IMR-90 (cell line): ENCODE results near the gene MRPS9. TPM values are rescaled to one million over a fixed set of nuclear protein-coding genes. Genes with fewer than 3 reads are reported as not detected.
A peak's percentile ranks its signal among the peaks of the same experiment; 100 is the strongest.

ENCODE experiments used
- ATAC-seq: fragments of 200-7000 bp; cut with Tn5 transposase; 2 replicates; pipeline ENCODE4 v1.9.1; 2020; ENCODE audit warnings: low read depth, mild to moderate bottlenecking, moderate library complexity
- BruUV-seq: library from RNA; stranded (reverse); fragments of 400-500 nt; replicated peaks from 2 replicates; lab custom pipeline; 2021; lab: Mats Ljungman, UMichigan
- CTCF ChIA-PET: fragments of 300-600 bp; formaldehyde crosslinking; extraction: SDS; loops from one replicate; lab custom pipeline; 2021; ENCODE audit warnings: antibody characterized with exemption; lab: Yijun Ruan, JAX
- POLR2A ChIA-PET: fragments of 300-600 bp; sonication (Branson Sonifier 250); formaldehyde crosslinking; loops from one replicate; lab custom pipeline; 2022; ENCODE audit warnings: antibody characterized with exemption; ENCODE audit not compliant: unreplicated experiment; lab: Charles Lee
- DNase-seq: peaks from one replicate; pipeline ENCODE4 v3.0.0; 2013
- H2AFZ ChIP-seq: replicated peaks from 2 replicates; pipeline ENCODE3; 2013; ENCODE audit warnings: low read length, mild to moderate bottlenecking; ENCODE audit not compliant: poor library complexity
- H2AK5ac ChIP-seq: 2 replicates; pipeline ENCODE4 v1.6.1; 2013; ENCODE audit warnings: low read depth, low read length, inconsistent platforms
- H2AK9ac ChIP-seq: replicated peaks from 2 replicates; pipeline ENCODE3; 2013; ENCODE audit warnings: mild to moderate bottlenecking, low read depth, low read length, moderate library complexity; ENCODE audit not compliant: poor library complexity
- H2BK120ac ChIP-seq: 2 replicates; pipeline ENCODE4 v1.6.1; 2013; ENCODE audit warnings: low read depth, low read length, inconsistent platforms
- H2BK15ac ChIP-seq: 3 replicates; pipeline ENCODE4 v1.6.1; 2013; ENCODE audit warnings: low read depth, low read length, inconsistent platforms
- H2BK20ac ChIP-seq: 2 replicates; pipeline ENCODE4 v1.6.1; 2013; ENCODE audit warnings: low read depth, mild to moderate bottlenecking, inconsistent platforms, low read length, moderate library complexity
- H2BK5ac ChIP-seq: 2 replicates; pipeline ENCODE4 v1.6.1; 2013; ENCODE audit warnings: mild to moderate bottlenecking, low read depth, low read length, inconsistent platforms; ENCODE audit not compliant: poor library complexity, severe bottlenecking
- H3K14ac ChIP-seq: replicated peaks from 2 replicates; pipeline ENCODE4 v1.6.1; 2013; ENCODE audit warnings: low read depth, low read length, inconsistent platforms
- H3K18ac ChIP-seq: 2 replicates; pipeline ENCODE4 v1.6.1; 2013; ENCODE audit warnings: low read depth, low read length, control low read depth
- H3K23ac ChIP-seq: 2 replicates; pipeline ENCODE4 v1.6.1; 2013; ENCODE audit warnings: low read depth, low read length, inconsistent platforms
- H3K27ac ChIP-seq: 2 replicates; pipeline ENCODE4 v1.5.1; 2013; ENCODE audit warnings: mild to moderate bottlenecking, control low read depth, low read length; ENCODE audit not compliant: insufficient read depth
- H3K27me3 ChIP-seq: 2 replicates; pipeline ENCODE4 v1.6.1; 2013; ENCODE audit warnings: low read length; ENCODE audit not compliant: control insufficient read depth, insufficient read depth
- H3K36me3 ChIP-seq: 2 replicates; pipeline ENCODE4 v1.6.1; 2013; ENCODE audit warnings: low read length, mixed read lengths; ENCODE audit not compliant: control insufficient read depth, insufficient read depth
- H3K4ac ChIP-seq: 2 replicates; pipeline ENCODE4 v1.6.1; 2013; ENCODE audit warnings: low read depth, low read length, inconsistent platforms
- H3K4me1 ChIP-seq: 2 replicates; pipeline ENCODE4 v1.6.1; 2013; ENCODE audit warnings: low read length, mixed read lengths; ENCODE audit not compliant: control insufficient read depth, insufficient read depth
- H3K4me2 ChIP-seq: 2 replicates; pipeline ENCODE4 v1.6.1; 2013; ENCODE audit warnings: low read depth, mild to moderate bottlenecking, control low read depth, low read length, moderate library complexity
- H3K4me3 ChIP-seq: 2 replicates; pipeline ENCODE4 v1.5.1; 2013; ENCODE audit warnings: low read depth, mild to moderate bottlenecking, control low read depth, low read length, moderate library complexity; ENCODE audit not compliant: insufficient read depth
- H3K56ac ChIP-seq: 2 replicates; pipeline ENCODE4 v1.6.1; 2013; ENCODE audit warnings: low read length, inconsistent platforms; ENCODE audit not compliant: insufficient read depth; ENCODE audit errors: extremely low read depth
- H3K79me1 ChIP-seq, 2 experiments: 2 replicates each; pipeline ENCODE4 v1.6.1; 2013; ENCODE audit warnings: low read length in 2 of 2, inconsistent platforms in 1 of 2, low read depth in 1 of 2
- H3K9ac ChIP-seq: 2 replicates; pipeline ENCODE4 v1.6.1; 2013; ENCODE audit warnings: low read depth, low read length, control low read depth
- H3K9me1 ChIP-seq: 2 replicates; pipeline ENCODE4 v1.6.1; 2013; ENCODE audit warnings: low read length, inconsistent platforms; ENCODE audit not compliant: insufficient read depth
- H3K9me3 ChIP-seq: 2 replicates; pipeline ENCODE4 v1.6.1; 2013; ENCODE audit warnings: low read length; ENCODE audit not compliant: control insufficient read depth, insufficient read depth
- H4K20me1 ChIP-seq: 2 replicates; pipeline ENCODE4 v1.6.1; 2013; ENCODE audit warnings: low read length, inconsistent platforms; ENCODE audit not compliant: insufficient read depth
- H4K5ac ChIP-seq: 2 replicates; pipeline ENCODE4 v1.6.1; 2013; ENCODE audit warnings: mild to moderate bottlenecking, low read depth, low read length, control low read depth
- H4K8ac ChIP-seq, 2 experiments: 2 replicates each; pipeline ENCODE4 v1.6.1; 2013; ENCODE audit warnings: low read depth in 2 of 2, low read length in 2 of 2, control low read depth in 1 of 2, inconsistent platforms in 1 of 2
- H4K91ac ChIP-seq: 2 replicates; pipeline ENCODE4 v1.6.1; 2013; ENCODE audit warnings: low read depth, low read length, inconsistent platforms; ENCODE audit not compliant: insufficient read depth
- CHD1 ChIP-seq: IDR thresholded peaks from 2 replicates; pipeline ENCODE4 v1.6.1; 2012; ENCODE audit warnings: low read depth, low read length, improper control_type of control experiment
- MAFK ChIP-seq: IDR thresholded peaks from 2 replicates; pipeline ENCODE4 v1.6.1; 2012; ENCODE audit warnings: low read depth, low read length, improper control_type of control experiment
- POLR2A ChIP-seq: IDR thresholded peaks from 2 replicates; pipeline ENCODE4 v1.6.1; 2012; ENCODE audit warnings: mild to moderate bottlenecking, low read depth, low read length
- RAD21 ChIP-seq: IDR thresholded peaks from 2 replicates; pipeline ENCODE4 v1.6.1; 2012; ENCODE audit warnings: low read length, improper control_type of control experiment
- WGBS, 2 experiments: methylation state at CpG; one replicate each; pipeline versions ENCODE4 v1.1.5 to v1.1.7; 2013; ENCODE audit warnings: missing lambda C conversion rate in 2 of 2; ENCODE audit not compliant: insufficient read length in 1 of 2; ENCODE audit errors: extremely low coverage in 2 of 2; 5-methylcytosine and 5-hydroxymethylcytosine counted together
- dilution Hi-C: fragments of 300-500 bp; cut with HindIII; formaldehyde crosslinking; loops from one replicate; pipeline ENCODE4 v1.14.3; 2018; ENCODE audit warnings: low sequenced_read_pairs; ENCODE audit not compliant: unreplicated experiment
- in situ Hi-C: fragments of 300-500 bp; cut with MboI; formaldehyde crosslinking; loops from 3 replicates; pipeline ENCODE4 v1.14.3; 2019; ENCODE audit warnings: low sequenced_read_pairs, inconsistent platforms, mixed read lengths
- intact Hi-C: fragments of 100-400 bp; cut with micrococcal nuclease; formaldehyde crosslinking; loops from 2 replicates; pipeline ENCODE4 v1.10.0; 2022
- polyA plus RNA-seq, 3 experiments: library from polyadenylated mRNA; depleted of rRNA; stranded (reverse); fragments of >200 nt; gene quantifications; 2 replicates each; pipeline ENCODE4 v1.2.3, GENCODE V29; 2012; ENCODE audit warnings: low replicate concordance in 1 of 3
- total RNA-seq: library from RNA; depleted of rRNA; stranded (reverse); fragments of >200 nt; gene quantifications from 2 replicates; pipeline ENCODE4 v1.2.3, GENCODE V29; 2012
- TF ChIP-seq, protein P1 (sequence below): conservative IDR thresholded peaks from 2 replicates; pipeline ENCODE4 v1.5.1; 2012; ENCODE audit warnings: mild to moderate bottlenecking, low read depth, low read length, improper control_type of control experiment

MRPS9 gene
- total and polyA plus RNA-seq, 2 of the 4 experiments (the other 2 are of a cell fraction), result 20.6 to 27.7 TPM

DNA sequence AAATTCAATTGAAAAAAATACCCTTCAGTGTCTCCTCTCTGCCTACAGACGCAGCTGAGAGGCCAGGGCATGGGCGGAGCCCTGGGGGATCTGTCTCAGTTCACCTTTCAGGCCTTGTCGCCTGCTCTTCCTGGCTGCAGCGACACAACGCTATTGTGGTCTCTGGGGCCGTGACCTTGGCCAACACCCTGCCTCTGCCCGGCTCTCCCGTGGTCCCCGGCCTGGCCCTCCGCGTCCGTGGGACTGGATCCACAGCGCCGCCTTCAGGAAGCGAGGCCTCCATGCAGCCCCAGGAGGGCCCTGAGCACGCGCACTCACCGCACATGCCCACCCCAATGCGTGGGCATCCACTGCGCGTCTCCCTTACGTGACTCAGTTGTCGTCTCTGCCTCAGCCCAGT, 81.1 kb downstream of the MRPS9 start:
- Histone ChIP-seq H3K4me3 (no peak overlapping the region; the same call in 1 of the 2 replicates), H2BK20ac (no peak overlapping the region), H2BK120ac (no peak overlapping the region), H2BK5ac (no peak overlapping the region), H3K4ac (no peak overlapping the region), H3K27me3 (peaks cover 10% of the 10 kb centered on the region), H2AK9ac (no peak overlapping the region), H4K5ac (no peak overlapping the region), H3K56ac (no peak overlapping the region), H3K9ac (no peak overlapping the region), H3K27ac (no peak overlapping the region), H4K91ac (no peak overlapping the region), H3K9me1 (no peaks in the 10 kb centered on the region), H3K14ac (no peak overlapping the region), H2BK15ac (no peak overlapping the region), H3K23ac (no peak overlapping the region), H3K18ac (no peak overlapping the region), H4K8ac (no peak overlapping the region), H2AFZ (peak overlapping the region; percentile 61), H2AK5ac (no peak overlapping the region), H3K4me2 (no peak overlapping the region), H4K20me1 (no peaks in the 10 kb centered on the region), H3K36me3 (no peaks in the 10 kb centered on the region), H3K9me3 (no peaks in the 10 kb centered on the region), H3K79me1 (no peaks in the 10 kb centered on the region), H3K4me1 (no peaks in the 10 kb centered on the region)
- TF ChIP-seq RAD21 (no peak), POLR2A (no peak), CHD1 (no peak), MAFK (no peak)
- TF ChIP-seq, protein P1, sequence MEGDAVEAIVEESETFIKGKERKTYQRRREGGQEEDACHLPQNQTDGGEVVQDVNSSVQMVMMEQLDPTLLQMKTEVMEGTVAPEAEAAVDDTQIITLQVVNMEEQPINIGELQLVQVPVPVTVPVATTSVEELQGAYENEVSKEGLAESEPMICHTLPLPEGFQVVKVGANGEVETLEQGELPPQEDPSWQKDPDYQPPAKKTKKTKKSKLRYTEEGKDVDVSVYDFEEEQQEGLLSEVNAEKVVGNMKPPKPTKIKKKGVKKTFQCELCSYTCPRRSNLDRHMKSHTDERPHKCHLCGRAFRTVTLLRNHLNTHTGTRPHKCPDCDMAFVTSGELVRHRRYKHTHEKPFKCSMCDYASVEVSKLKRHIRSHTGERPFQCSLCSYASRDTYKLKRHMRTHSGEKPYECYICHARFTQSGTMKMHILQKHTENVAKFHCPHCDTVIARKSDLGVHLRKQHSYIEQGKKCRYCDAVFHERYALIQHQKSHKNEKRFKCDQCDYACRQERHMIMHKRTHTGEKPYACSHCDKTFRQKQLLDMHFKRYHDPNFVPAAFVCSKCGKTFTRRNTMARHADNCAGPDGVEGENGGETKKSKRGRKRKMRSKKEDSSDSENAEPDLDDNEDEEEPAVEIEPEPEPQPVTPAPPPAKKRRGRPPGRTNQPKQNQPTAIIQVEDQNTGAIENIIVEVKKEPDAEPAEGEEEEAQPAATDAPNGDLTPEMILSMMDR, result peak; percentile 13; the same call in 1 of the 2 replicates
- 23% methylated on average over 13 of the region's 23 CpGs; no CpG with 5 or more reads in 1 of the 2 experiments for WGBS, 2 experiments
- in situ Hi-C loops (no loop called here), dilution Hi-C loops (no loop called here), intact Hi-C loops (no loop called here)
- DNase-seq, result no peak
- BruUV-seq, result no TSS peak
- no peak for ATAC-seq
- ChIA-PET CTCF (no interaction called here), POLR2A (no interaction called here)
